Measurements from ENCODE around the gene DUOX2. TPM values are rescaled to one million over a fixed set of nuclear protein-coding genes. Genes with fewer than 3 reads are reported as not detected.

Gene DUOX2
- total and polyA plus RNA-seq, 2 of the 8 experiments (the other 6 are each of a cell fraction or from before 2014, with no cell fraction given) = 0.08 TPM; not detected in 1

DNA sequence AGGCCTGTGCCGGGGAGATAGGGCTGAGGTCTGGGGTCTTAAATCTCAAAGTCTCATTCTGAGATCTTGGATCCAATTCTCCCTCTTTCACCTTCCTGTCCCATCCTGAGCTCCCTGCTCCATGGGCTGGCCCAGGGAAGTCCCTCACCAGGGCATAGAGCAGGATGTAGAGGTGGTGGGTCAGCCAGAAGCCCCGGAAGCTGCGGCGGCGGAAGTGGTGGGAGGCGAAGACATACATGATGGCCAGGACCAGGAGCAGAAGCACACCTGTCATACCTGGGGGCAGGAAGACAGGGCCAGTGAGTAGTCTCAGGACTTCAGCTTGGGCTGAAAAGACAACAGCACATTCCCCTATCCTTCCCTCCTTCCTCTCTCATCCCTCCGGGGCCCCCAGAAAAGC is 16.5 kb downstream of the DUOX2 start:
- Histone ChIP-seq H2AK5ac (ENCODE audit: low read depth, low read length) (no peak overlapping the region), H3K4me3 (ENCODE audit: extremely low read depth in 1 of 4, insufficient read depth in 2 of 4, low read depth in 3 of 4, low read length in 4 of 4) (no peak overlapping the region), H3K4ac (replicated peaks; ENCODE audit: insufficient read length, low read depth, low read length) (no peak overlapping the region), H3K9me3 (ENCODE audit: insufficient read depth in 2 of 2, low read depth in 1 of 2, low read length in 1 of 2) (no peaks in the 10 kb centered on the region), H3K56ac (replicated peaks; ENCODE audit: insufficient read length, low read depth, low read length) (no peak overlapping the region), H4K5ac (ENCODE audit: insufficient read length, low read depth, low read length) (no peak overlapping the region), H3K27ac (ENCODE audit: low read depth, low read length) (no peak overlapping the region), H3K4me2 (ENCODE audit: insufficient read depth in 1 of 2, low read depth in 2 of 2, low read length in 2 of 2) (no peak overlapping the region), H3K4me1 (replicated peaks in 1 of 4; ENCODE audit: control insufficient read depth in 3 of 4, insufficient read depth in 4 of 4, low read length in 3 of 4) (peaks cover 0 to 11% (median 8%) of the 10 kb centered on the region in 4 experiments; a peak in 5 of 7 replicates), H3K23me2 (ENCODE audit: low read depth, low read length) (no peaks in the 10 kb centered on the region; the same call in 1 of the 2 replicates), H2BK120ac (replicated peaks; ENCODE audit: low read depth, low read length) (no peak overlapping the region), H3K18ac (ENCODE audit: extremely low read depth, low read length) (no peak overlapping the region), H2BK15ac (ENCODE audit: low read length) (no peak overlapping the region), H2BK12ac (ENCODE audit: low read depth, low read length) (no peak overlapping the region), H4K20me1 (replicated peaks in 1 of 2; ENCODE audit: control insufficient read depth in 1 of 2, insufficient read depth in 2 of 2, low read length in 2 of 2) (no peaks in the 10 kb centered on the region), H4K8ac (ENCODE audit: extremely low read depth, insufficient read depth, low read length) (no peak overlapping the region), H3K9ac (replicated peaks in 1 of 4; ENCODE audit: extremely low read depth in 1 of 4, low read depth in 3 of 4, low read length in 3 of 4) (no peak overlapping the region), H3K27me3 (replicated peaks in 1 of 4; ENCODE audit: control insufficient read depth in 3 of 4, extremely low read depth in 1 of 4, insufficient read depth in 3 of 4, low read length in 3 of 4) (peaks cover 0 to 5% (median 4%) of the 10 kb centered on the region in 4 experiments; a peak in 1 of 7 replicates), H3K79me1 (ENCODE audit: low read depth, low read length) (no peaks in the 10 kb centered on the region), H2AFZ (ENCODE audit: low read length) (no peak overlapping the region), H3K14ac (ENCODE audit: insufficient read length) (no peak overlapping the region), H2BK5ac (ENCODE audit: low read depth, low read length) (no peak overlapping the region), H2BK20ac (ENCODE audit: low read length) (no peak overlapping the region), H3K36me3 (ENCODE audit: control insufficient read depth in 2 of 4, insufficient read depth in 4 of 4, low read length in 3 of 4) (no peaks in the 10 kb centered on the region), H3K79me2 (ENCODE audit: control insufficient read depth in 1 of 2, insufficient read depth in 2 of 2, low read length in 2 of 2) (no peaks in the 10 kb centered on the region), H4K91ac (replicated peaks; ENCODE audit: insufficient read length, low read length) (no peak overlapping the region), H3K23ac (ENCODE audit: insufficient read length) (no peak overlapping the region)
- ChIA-PET CTCF (ENCODE audit: partially characterized antibody) (interaction anchor here (1.3 to 3.5 kb wide), 3 partner anchors 10 to 61 kb away, joined by 3 to 14 read pairs (median 4); no protein-coding TSS in a partner anchor), POLR2A (ENCODE audit: partially characterized antibody) (no interaction called here)
- TF ChIP-seq RBBP5 (IDR thresholded peaks at IDR 0.05; ENCODE audit: borderline replicate concordance, low read depth, low read length) (no peak), POLR2A (IDR thresholded peaks at IDR 0.05; ENCODE audit: control extremely low read depth in 1 of 2, low read depth in 2 of 2, low read length in 2 of 2) (no peak), BACH1 (IDR thresholded peaks at IDR 0.05; ENCODE audit: low read length) (no peak)
- WGBS, 2 experiments (ENCODE audit: extremely low coverage in 1 of 2, insufficient coverage in 1 of 2, insufficient read length in 1 of 2, insufficient replicate concordance in 2 of 2, low coverage in 1 of 2, low lambda C conversion rate in 2 of 2, missing lambda C conversion rate in 1 of 2) = 91% methylated on average over 7 of the region's 7 CpGs; no CpG with 5 or more reads in 1 of the 2 experiments
- DNase-seq (ENCODE audit: low read depth in 1 of 2, low spot score in 2 of 2) (no peak), FAIRE-seq (no peak)
